Fibroblast of skin of left quadriceps (primary cell): ENCODE results near the gene APEH.
"Not testable (repeated sequence)": the region's sequence is repeated elsewhere in the genome, so short reads cannot be mapped to it uniquely, and the experiment has no call there.

ENCODE experiments used
- DNase-seq, 2 experiments: peaks; one replicate each; pipeline ENCODE4 v3.0.0-alpha.2; 2013; ENCODE audit warnings: low read depth in 2 of 2

Gene APEH

DNA sequence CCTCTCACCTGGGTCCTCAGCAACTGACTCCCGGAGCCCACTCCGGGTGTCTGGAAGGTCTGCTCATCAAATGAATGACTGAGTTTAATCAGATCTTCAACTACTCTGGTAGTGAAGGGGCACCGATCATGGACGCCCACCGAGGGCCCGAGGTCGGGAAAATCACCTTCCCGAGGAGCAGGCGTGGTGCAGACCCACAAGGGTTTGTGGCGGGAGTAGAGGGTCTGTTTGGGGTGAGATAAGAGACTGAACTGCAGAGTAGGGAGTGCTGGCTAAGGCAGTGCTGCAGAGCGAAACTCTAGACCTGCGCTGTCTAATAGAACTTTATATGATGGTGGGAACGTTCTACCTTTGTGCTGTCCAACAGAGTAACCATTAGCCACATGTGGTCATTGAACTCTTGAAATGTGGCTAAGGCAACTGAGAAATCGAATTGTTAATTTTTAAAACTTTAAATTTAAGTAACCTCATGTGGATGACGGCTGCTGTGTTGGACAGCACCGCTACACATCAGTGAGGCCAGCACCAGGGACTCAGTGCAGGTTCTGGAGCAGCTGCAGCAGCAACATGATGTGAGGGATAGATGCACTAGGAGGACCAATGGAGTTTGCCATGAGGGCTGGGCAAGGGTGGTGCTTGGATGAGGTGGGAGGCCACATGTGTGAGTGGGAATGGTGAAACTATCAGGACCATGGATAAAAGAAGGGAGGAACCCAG, 15.9 kb downstream of the APEH start:
- DNase-seq: not testable (repeated sequence)

DNA sequence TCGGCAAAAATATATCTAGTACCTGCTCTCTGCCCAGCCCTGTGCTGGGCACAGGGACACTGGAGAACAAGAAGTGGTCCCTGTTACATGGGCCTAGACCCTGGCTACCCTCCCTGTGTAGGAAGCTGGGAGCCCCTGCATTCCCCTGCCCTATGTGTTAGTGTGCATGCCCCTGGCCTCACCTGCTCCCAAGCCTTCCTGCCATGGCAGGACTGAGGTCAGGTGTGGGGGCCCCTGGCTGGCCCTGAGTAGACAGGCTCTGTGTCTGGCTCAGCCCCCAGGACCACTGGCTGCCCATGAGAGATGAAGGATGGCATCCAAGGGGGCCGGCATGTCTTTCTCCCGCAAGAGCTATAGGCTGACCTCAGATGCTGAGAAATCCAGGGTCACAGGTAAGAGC, 16.7 kb downstream of the APEH start:
- DNase-seq: not testable (repeated sequence)

DNA sequence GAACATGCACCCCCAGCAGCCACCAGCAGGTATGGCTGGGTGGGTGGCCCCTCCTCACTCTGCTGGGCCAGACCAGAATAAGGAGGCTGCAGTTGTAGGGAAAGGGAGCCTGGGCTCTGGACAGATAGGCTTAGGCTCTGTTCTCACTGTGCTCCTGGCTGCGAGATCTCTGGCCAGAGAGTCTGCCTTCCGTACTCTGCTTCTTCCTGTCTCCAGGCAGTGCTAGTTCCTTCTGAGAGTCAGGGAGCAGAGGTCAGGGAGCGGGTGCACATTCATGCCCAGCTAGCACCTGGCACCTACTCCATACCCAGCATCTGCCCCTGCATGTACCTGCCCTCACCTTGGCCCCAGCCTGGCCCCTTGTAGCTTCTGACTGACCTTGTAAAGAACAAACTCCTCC, 17.3 kb downstream of the APEH start:
- not testable (repeated sequence) for DNase-seq

DNA sequence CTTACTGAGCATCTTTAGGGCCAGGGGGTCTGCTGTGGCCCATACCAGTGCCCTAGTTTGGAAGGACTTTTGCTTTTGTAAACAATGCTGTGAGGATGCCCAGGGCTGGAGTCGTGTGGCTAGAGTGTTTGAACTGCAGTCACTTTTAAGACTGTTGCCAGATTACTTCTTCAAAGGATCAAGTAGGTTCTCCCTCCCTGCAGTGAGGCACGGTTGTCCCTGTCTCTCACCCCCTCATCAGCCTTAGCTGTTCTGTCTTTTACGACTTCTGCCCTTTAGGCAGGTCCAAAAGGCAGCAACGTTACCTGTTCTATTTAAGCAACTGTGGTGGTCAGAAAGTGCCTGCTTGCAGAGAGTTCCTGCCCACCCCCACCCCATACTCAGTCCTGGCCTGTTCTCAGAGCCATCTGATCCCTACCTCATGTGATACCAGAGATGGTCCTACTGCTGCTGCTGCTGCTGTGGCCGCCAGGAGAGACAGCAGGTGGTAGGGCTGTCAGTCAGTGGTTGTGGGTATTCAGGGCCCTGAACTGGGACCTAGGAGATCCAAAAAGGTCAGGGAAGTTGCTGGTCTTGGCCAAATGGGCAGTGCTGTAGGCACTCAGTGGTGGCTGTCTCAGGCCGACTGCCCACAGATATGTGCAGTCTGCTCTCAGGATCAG, 20.4 kb downstream of the APEH start:
- not testable (repeated sequence) for DNase-seq

DNA sequence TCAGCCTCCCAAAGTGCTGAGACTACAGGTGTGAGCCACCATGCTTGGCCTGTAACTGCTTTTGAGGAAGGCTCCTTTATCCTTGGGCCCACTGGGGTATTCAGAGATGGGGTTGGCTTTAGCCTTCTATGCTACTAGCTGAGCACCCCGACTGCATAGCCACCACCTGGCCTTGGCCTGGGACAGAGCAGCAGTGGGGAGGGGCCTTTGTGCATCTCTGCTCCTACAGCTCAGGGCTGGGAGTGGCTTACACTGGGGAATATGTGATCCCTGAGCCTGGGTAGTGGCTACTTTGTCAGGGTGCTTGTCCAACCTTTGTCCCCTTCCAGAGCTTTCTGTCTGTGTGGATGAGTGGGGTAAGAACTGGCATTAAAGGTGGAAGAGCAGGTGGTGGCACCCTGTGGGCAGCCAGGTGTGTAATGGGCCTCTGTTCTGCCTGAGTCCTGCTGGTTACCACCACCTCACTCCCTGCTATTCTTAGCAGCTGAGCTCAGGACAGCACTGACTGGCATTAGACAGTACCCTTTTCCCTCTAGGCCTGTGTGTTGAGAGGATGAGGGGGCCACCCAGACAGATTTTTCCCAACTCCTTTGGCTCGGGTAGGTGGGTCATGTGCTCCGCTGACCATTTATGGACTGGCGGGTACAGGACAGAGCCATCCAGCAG, 21.3 kb downstream of the APEH start:
- DNase-seq: not testable (repeated sequence)

DNA sequence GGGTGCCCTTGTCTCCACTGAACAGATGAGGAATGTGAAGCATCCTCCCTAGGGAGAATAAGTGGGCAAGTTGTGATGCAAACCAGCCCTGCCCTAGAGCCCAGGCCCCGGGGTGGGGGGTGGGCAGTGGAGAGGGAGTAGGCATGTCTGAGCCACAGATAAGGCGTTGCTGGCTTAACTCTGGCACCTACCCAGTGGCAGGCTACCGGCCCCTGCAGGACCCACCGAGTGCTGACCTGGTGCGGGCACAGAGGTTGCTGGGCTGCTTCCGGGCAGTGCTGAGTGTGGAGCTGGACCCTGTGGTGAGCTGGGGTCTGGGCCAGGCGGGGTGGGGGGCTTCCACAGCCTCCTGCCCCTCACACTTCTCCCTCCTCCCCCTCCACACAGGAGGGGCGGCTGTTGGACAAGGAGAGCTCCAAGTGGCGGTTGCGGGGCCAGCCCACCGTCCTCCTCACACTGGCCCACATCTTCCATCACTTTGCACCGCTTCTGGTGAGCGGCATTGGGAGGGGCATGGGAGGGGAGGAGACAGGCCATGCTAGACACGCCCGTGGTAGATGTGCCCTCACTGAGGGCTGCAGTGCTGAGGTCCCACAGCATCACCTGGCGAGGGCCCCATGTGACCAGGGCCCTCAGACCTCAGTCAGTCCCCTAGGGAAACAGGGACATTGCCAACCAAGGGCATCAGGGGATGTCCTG, 25.3 kb downstream of the APEH start:
- no peak for DNase-seq

DNA sequence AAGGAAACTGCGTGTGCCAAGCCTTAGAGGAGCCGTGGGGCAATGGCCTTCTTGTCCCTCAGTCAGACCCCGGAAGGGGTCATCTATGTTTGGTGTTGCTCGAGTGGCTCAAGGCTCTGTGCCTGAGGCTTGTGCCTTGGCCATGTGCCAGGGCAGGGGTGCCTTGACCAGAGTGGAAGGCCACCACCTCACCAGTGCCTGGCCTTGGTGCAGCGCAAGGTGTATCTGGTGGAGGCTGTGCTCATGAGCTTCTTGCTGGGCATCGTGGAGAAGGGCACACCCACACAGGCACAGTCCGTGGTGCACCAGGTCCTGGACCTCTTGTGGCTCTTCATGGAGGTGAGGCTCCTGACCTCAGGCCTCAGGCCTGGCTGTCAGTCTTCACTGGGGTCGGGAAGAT, 25.9 kb downstream of the APEH start:
- no peak for DNase-seq

DNA sequence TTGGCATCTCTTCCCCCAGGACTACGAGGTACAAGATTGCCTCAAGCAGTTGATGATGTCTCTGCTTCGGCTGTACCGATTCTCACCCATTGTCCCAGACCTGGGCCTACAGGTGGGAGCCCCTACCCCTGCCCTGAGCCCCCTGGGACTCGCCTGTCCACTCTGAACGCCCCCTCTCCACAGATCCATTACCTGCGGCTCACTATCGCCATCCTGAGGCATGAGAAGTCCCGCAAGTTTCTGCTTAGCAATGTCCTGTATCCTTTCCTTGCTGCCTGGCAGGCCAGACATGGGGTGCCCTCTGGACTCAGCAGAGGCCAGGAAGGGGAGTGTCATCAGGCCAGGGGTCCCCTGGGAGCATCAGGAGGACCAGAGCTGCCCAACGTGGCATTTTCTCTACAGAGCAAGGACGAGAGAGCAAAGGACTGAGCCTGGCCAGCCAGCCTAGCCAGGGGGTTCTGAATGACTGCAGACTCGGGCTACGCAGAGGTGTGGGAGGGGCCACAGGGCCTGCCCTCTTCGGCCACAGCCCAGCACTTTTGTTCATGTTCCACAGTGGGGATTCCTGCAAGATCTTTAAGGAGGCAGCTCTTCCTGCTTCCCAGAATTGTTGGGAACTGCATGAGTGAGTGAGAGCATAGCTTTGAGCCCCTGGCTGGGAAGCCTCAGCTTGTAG, 26.4 kb downstream of the APEH start:
- no peak for DNase-seq

DNA sequence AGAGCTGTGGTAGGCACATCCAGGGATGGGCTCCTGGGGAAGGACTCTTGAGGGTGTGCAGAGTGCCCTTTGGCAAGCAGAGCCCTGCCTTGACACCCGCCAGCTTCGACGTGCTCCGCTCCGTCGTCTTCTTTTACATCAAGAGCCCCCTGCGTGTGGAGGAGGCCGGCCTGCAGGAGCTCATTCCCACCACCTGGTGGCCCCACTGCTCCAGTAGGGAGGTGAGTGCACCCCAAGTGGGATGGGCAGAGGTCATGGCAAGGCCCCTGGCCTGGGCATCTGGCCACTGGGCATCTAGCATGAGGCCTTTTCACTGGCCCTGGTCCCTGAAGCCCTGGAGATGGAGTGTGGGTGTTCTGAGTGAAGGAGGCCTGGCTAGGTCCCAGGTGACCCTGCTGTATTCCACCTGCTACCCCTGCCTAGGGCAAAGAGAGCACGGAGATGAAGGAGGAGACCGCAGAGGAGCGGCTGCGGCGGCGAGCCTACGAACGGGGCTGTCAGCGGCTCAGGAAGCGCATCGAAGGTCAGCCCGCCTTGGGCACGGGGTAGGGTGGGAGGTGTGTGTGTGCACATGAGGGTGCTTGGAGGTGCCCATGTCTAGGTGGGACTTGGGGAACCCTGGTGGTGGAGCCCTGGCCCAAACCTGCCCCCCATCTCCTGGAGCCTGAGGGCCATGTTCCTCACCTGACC, 27.4 kb downstream of the APEH start:
- no peak for DNase-seq

DNA sequence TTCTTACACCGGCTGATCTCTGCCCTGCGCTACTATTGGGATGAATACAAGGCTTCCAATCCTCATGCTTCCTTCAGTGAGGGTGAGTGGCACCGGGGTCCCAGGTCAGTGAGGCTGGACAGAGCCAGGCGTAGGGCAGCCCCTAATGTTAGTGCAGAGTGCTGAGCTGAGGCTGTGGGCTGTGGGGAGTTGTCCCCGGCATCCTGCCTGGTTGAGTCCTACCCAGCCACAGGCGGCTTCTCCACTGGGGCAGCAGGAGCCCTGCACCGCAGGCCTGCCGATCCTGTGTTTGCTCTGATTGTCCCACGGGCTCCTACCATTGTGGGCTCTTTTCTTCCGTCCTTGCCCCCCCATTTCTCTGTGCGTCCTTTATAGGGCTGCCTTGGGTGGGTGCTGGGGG, 28.5 kb downstream of the APEH start:
- no peak for DNase-seq

DNA sequence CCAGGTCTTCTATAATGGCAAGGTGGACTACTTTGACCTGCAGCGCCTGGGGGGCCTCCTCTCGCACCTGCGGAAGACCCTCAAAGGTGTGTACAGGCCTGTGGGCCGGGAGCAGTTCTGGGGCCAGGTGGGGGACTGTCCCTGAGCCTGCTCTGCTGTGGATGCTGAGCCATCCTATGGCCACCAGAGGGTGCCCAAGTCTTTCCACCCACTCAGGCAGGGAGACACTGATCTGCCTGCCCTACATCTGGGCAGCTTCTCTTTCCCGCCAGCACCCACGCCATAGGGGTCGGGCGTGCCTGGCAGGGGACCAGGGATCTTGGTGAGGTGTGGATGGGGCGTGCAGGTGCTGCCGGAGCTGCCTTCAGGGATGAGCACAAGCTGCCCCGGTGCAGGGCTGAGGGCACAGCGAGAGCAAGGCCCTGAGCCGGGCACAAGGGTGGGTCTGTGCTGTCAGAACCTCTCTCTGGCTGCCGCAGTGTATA, 29.3 kb downstream of the APEH start:
- peak; percentile 22 to 25 for DNase-seq

DNA sequence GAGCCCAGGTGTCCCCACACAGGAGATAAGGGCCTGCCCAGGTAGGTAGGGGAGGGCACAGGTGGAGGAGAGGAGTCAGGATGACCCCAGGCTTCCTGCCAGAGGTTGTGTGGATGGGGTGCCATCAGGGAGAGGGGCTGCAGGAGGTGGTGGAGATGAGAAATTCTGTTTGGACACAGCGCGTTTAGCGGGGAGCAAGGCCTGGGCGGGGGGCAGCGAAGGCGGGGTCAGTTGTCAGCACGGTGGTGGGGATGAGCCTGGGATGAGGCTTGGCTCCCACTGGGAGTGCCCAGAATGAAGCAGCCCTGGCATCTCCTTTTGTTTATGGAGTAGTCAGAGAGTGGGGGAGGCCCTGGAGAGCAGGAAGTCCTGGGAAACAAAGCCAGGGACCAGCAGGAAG, 29.8 kb downstream of the APEH start:
- DNase-seq: no peak

DNA sequence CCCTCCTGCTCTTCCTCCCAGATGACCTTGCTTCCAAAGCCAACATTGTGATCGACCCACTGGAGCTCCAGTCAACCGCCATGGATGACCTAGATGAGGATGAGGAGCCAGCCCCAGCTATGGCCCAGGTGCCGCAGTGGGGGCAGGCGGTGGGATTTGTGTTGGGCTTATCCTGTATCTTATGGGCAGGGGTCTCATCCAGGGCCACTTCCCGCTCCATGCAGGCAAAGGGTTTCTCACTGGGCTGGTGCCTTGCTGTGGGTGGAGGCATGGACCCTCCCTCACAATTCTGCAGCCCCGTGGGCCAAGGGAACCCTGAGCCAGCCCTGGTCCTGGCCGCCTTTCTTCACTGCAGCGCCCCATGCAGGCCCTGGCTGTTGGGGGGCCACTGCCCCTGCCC, 30.5 kb downstream of the APEH start:
- no peak for DNase-seq

DNA sequence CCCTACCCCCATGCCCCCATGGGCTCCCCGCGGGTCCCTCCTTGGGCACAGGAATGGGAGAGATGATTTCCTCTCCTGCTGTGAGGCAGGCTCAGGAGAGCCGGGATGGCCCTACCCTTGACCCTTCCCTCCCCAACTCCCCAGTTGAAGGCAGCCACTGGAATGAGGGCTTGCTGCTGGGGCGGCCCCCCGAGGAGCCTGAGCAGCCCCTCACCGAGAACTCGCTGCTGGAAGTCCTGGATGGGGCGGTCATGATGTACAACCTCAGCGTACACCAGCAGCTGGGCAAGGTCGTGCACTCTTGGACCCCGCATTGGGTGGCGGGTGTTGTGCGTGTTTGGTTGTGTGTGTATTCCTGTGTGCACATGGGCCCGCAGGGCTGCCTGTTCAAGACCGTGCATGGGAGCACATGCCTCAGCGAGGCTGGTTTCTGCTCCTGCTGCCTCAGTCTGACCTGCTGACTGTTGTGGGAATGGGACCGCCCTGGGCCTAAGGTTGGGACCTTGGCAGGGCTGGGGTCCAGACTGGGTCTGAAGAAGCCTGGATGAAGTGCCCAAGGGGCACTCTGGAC, 31.3 kb downstream of the APEH start:
- no peak for DNase-seq

DNA sequence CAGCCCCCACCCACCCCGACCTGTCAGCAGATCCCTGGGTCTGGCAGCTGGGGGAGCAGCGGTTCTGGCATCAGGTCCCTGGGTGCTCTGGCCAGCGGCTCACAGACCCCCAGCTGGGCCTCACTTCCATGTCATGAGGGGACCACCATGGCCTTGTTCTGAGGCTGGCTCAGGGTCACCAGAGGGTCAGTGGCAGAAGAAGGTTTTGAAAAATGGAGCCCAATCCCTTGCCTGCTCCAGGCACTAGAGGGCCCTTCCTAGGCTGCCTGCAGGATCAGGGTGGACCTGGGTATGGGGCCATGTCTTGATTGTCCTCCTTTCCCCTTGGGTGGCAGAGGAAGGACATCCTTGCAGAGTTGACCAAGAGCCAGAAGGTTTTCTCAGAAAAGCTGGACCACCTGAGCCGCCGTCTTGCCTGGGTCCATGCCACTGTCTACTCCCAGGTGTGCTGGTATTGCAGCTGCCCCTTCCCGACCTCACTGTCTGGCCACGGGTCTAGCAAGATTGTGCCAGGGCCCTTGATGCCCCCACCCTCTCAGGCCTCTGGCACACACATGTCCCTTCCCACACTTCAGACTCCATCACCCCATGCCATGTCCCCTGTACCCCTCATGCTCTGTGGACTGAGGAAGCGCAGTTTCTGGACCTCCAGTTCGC, 32.4 kb downstream of the APEH start:
- DNase-seq: no peak

DNA sequence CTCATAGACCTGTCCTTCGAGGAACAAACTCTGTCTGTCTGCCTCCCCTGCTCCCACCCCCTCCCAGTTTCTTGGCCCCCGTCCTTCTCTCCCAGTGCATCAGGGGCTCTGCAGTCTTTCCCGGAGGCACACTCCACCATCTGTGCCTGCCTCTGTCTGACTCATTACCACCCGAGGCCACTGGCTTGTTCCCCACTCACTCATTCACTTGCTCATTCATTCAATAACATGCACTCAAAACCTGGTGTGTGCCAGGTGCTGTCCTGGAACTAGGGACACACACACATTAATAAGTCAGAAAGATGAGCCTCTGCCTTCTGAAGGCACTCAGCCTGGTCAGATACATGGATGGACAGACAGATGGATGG, 32.9 kb downstream of the APEH start:
- DNase-seq: no peak

DNA sequence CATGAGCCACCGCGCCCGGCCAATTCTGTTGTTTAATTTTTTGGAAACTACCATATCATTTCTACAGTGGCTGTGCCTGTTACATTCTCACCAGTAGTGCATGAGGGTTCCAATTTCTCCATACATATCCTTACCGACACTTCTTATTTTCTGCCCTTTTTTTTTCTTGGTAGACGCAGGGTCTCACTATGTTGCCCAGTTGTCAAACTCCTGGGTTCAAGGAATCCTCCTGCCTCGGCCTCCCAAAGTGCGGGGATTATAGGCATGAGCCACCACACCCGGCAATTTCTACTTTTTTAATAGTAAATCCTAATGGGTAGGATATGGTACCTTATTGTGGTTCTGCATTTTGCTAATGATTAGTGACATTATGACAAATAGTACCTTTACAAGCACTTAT, 35.7 kb downstream of the APEH start:
- DNase-seq: no peak

DNA sequence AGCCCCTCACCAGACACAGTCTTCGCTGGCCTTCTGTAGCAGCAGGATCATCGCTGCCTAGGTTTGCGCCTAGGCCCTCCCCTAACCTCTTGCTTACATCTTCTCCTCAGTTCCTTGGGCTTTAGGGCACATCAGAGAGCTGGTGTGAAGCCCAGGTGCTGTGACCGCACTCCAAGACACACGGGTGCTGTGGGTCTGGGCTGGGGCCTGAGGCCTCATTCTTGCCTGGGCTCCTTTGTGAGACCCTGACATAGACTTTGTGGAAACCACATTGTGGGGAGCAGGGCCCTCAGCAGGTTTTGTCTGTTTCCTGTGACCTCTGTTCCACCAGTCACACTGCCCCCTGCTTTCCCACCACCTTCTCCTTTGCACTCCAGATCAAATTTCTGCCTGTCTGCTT, 37.3 kb downstream of the APEH start:
- no peak for DNase-seq

DNA sequence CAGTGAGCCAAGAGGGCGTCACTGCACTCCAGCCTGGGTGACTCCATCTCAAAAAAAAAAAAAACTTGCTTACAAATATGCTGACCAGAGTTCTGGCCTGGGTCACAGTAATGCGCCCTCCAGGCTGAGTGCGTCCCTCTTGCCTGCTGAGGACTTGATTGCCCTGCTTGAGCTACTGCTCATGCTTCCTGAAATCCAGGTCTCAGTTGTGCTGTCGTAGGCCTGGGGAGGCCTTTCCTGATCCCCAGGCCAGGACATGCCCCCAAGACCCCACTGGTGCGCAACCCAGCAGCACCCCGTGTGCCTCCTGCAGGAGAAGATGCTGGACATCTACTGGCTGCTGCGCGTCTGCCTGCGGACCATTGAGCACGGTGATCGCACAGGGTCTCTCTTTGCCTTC, 38.0 kb downstream of the APEH start:
- DNase-seq: no peak

DNA sequence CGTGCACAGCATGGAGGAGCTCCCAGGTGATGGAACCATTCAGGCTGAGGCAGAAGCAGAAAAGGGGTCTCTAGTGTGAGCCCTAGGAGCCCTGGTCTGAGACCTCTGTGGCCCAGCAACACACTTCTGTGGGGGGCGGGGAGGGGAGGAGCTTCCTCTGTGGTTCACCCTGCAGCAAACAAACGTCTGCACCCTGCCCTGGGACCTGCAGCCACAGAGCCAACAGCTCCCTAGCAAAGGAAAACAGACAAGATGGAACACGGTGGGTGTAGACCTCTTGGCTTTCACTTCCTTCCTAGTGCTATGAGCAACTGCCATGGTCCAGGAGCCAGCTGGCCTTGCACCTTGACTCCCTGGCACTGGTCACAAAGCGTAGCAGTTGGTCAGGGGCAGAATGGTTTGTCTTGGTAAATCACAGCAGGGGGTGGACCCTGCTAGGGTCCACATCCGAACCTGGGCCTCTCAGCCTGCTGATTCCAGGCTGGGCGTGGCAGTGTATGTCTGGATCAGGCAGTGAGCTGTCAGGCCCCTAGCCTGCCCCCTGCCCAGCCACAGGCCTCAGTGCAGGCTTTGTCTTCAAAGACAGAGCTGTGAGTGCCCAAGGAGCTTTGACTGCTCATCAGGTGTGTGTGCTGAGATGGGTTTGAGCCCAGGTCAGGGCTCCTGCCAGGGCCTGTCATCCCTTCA, 38.6 kb downstream of the APEH start:
- DNase-seq: no peak
